Loucy (cell line): ENCODE data around the gene LYVE1.

Experiments
- H2AFZ ChIP-seq: fragments of 200-600 bp; sonication (generic); 2 replicates; pipeline ENCODE4 v1.6.0; 2016; ENCODE audit warnings: antibody characterized with exemption, mild to moderate bottlenecking, low read length, moderate library complexity
- H3F3A ChIP-seq: fragments of 200-600 bp; 2 replicates; pipeline ENCODE4 v1.6.0; 2016; ENCODE audit warnings: antibody characterized with exemption, low read depth, mild to moderate bottlenecking
- H3K27me3 ChIP-seq: fragments of 200-600 bp; sonication (generic); 2 replicates; pipeline ENCODE4 v1.6.1; 2014; ENCODE audit warnings: low read length, mild to moderate bottlenecking; ENCODE audit not compliant: insufficient read depth, poor library complexity, severe bottlenecking
- H3K36me3 ChIP-seq: fragments of 200-600 bp; sonication (generic); 2 replicates; pipeline ENCODE4 v1.6.1; 2016; ENCODE audit warnings: low read length; ENCODE audit not compliant: insufficient read depth
- H3K4me1 ChIP-seq: fragments of 200-600 bp; sonication (generic); 2 replicates; pipeline ENCODE4 v1.5.1; 2014; ENCODE audit warnings: low read length, mild to moderate bottlenecking; ENCODE audit not compliant: insufficient read depth, poor library complexity, severe bottlenecking
- H3K4me2 ChIP-seq: fragments of 200-600 bp; sonication (generic); 2 replicates; pipeline ENCODE4 v1.6.0; 2014; ENCODE audit warnings: antibody characterized with exemption, low read length, low read depth, mild to moderate bottlenecking; ENCODE audit not compliant: poor library complexity, severe bottlenecking
- H3K4me3 ChIP-seq: fragments of 200-600 bp; sonication (generic); 2 replicates; pipeline ENCODE4 v1.5.1; 2014; ENCODE audit warnings: low read length, mild to moderate bottlenecking, mixed read lengths; ENCODE audit not compliant: poor library complexity, severe bottlenecking
- H3K79me2 ChIP-seq: fragments of 200-600 bp; sonication (generic); 2 replicates; pipeline ENCODE4 v1.6.1; 2014; ENCODE audit warnings: low read length; ENCODE audit not compliant: insufficient read depth
- H3K9ac ChIP-seq: fragments of 200-600 bp; sonication (generic); 2 replicates; pipeline ENCODE4 v1.6.0; 2014; ENCODE audit warnings: mild to moderate bottlenecking, low read depth, low read length, moderate library complexity; ENCODE audit not compliant: poor library complexity, severe bottlenecking
- H3K9me2 ChIP-seq: fragments of 200-600 bp; sonication (generic); replicated peaks from 2 replicates; pipeline ENCODE4 v1.6.1; 2016; ENCODE audit warnings: low read depth, low read length, mixed read lengths
- H3K9me3 ChIP-seq: fragments of 200-600 bp; sonication (generic); 2 replicates; pipeline ENCODE4 v1.6.1; 2014; ENCODE audit warnings: mild to moderate bottlenecking, antibody characterized with exemption, low read length, low read depth; ENCODE audit not compliant: insufficient read depth
- H4K20me1 ChIP-seq: fragments of 200-600 bp; sonication (generic); 2 replicates; pipeline ENCODE4 v1.6.0; 2014; ENCODE audit warnings: antibody characterized with exemption, low read length, mild to moderate bottlenecking; ENCODE audit not compliant: insufficient read depth, poor library complexity, severe bottlenecking
- CTCF ChIP-seq: fragments of 200-600 bp; sonication (generic); conservative IDR thresholded peaks from 2 replicates; pipeline ENCODE4 v1.5.1; 2014; ENCODE audit warnings: mild to moderate bottlenecking, antibody characterized with exemption, low read length
- EZH2phosphoT487 ChIP-seq: fragments of 200-600 bp; IDR thresholded peaks from 2 replicates; pipeline ENCODE4 v1.6.1; 2018; ENCODE audit warnings: antibody characterized with exemption, mild to moderate bottlenecking, moderate library complexity, borderline replicate concordance

Gene LYVE1

GRCh38 chr11:10561043-10561818, 7.2 kb downstream of the LYVE1 start:
- no peaks in the 10 kb centered on the region for H3K9me3 ChIP-seq
- H4K20me1 ChIP-seq: no peaks in the 10 kb centered on the region
- no peak overlapping the region for H3K4me3 ChIP-seq
- H3F3A ChIP-seq: no peaks in the 10 kb centered on the region
- H3K79me2 ChIP-seq: no peaks in the 10 kb centered on the region
- H3K4me2 ChIP-seq: no peak overlapping the region
- H3K9ac ChIP-seq: no peak overlapping the region
- no peaks in the 10 kb centered on the region for H3K27me3 ChIP-seq
- H3K36me3 ChIP-seq: no peaks in the 10 kb centered on the region
- no peak overlapping the region for H2AFZ ChIP-seq
- no peaks in the 10 kb centered on the region for H3K9me2 ChIP-seq
- TF ChIP-seq EZH2phosphoT487 (no peak), CTCF (no peak)
- peaks cover 8% of the 10 kb centered on the region for H3K4me1 ChIP-seq

- H3K9ac ChIP-seq: no peak overlapping the region
- no peaks in the 10 kb centered on the region for H3K9me2 ChIP-seq
- no peaks in the 10 kb centered on the region for H4K20me1 ChIP-seq
- H3K79me2 ChIP-seq: no peaks in the 10 kb centered on the region
- TF ChIP-seq EZH2phosphoT487 (no peak), CTCF (no peak)
- peak overlapping the region; percentile 41 for H2AFZ ChIP-seq
- H3K4me2 ChIP-seq: no peak overlapping the region
- peaks cover 8% of the 10 kb centered on the region for H3K4me1 ChIP-seq
- no peaks in the 10 kb centered on the region for H3K36me3 ChIP-seq
- no peaks in the 10 kb centered on the region for H3K9me3 ChIP-seq
- H3K4me3 ChIP-seq: no peak overlapping the region
- H3F3A ChIP-seq: no peaks in the 10 kb centered on the region
- no peaks in the 10 kb centered on the region for H3K27me3 ChIP-seq
Observed at GRCh38 chr11:10558288-10558687, 10.2 kb downstream of the LYVE1 start.

GRCh38 chr11:10556590-10556989, 11.9 kb downstream of the LYVE1 start:
- no peaks in the 10 kb centered on the region for H3F3A ChIP-seq
- H3K36me3 ChIP-seq: no peaks in the 10 kb centered on the region
- H3K9ac ChIP-seq: no peak overlapping the region
- peaks cover 4% of the 10 kb centered on the region for H3K4me1 ChIP-seq
- no peak overlapping the region for H2AFZ ChIP-seq
- peaks cover 6% of the 10 kb centered on the region; the same call in 1 of the 2 replicates for H3K9me3 ChIP-seq
- H4K20me1 ChIP-seq: no peaks in the 10 kb centered on the region
- H3K79me2 ChIP-seq: no peaks in the 10 kb centered on the region
- H3K9me2 ChIP-seq: no peaks in the 10 kb centered on the region
- no peak overlapping the region for H3K4me3 ChIP-seq
- no peaks in the 10 kb centered on the region for H3K27me3 ChIP-seq
- no peak overlapping the region for H3K4me2 ChIP-seq
- TF ChIP-seq EZH2phosphoT487 (no peak), CTCF (no peak)
